PFSK-1 (cell line): ENCODE results near the gene FSD2.

Experiments
- POLR2AphosphoS5 ChIP-seq: IDR thresholded peaks from 2 replicates; pipeline ENCODE4 v1.6.1; 2012; ENCODE audit warnings: low read depth, mild to moderate bottlenecking, control low read depth, low read length, moderate library complexity
- REST ChIP-seq, 2 experiments: IDR thresholded peaks; 2 replicates each; pipeline versions ENCODE4 v1.6.1 to v1.8.0; 2011 to 2012; ENCODE audit warnings: low read depth in 2 of 2, low read length in 2 of 2, control low read depth in 1 of 2, inconsistent platforms in 1 of 2, mild to moderate bottlenecking in 1 of 2, moderate library complexity in 1 of 2; ENCODE audit not compliant: insufficient read depth in 1 of 2
- TAF1 ChIP-seq: IDR thresholded peaks from 2 replicates; pipeline ENCODE4 v1.6.1; 2012; ENCODE audit warnings: low read length, control low read depth, borderline replicate concordance; ENCODE audit not compliant: insufficient read depth

- no peak for TF ChIP-seq REST (IDR thresholded peaks at IDR 0.05; ENCODE audit: insufficient read depth in 1 of 2, low read depth in 2 of 2, low read length in 2 of 2)
- no peak for TF ChIP-seq POLR2AphosphoS5
- no peak for TF ChIP-seq TAF1
Observed at GRCh38 chr15:82774496-82774895, 31.4 kb downstream of the FSD2 start.
